ENCODE results near the gene PLD1.

DNA sequence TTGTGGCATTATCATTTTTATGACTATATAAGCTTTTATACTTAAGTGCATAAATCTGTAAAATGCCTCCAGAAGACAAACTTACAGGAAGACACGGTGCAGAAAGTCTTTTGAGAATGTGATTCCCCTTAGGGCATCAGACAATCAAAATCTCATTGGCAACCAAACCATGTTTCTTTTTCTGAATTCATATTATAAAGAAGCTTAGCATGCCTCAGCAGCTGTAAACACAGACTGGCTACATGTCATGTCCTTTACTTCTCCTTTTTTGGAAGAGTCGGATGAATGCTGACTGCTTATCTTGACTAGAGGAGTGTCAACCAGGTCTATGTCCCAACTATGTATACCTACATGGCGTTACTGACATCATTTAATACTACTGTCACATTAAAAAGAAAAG is 150.1 kb downstream of the PLD1 start:
- TF ChIP-seq POLR2A (IDR thresholded peaks at IDR 0.05): no peak
- TF ChIP-seq, protein P1, sequence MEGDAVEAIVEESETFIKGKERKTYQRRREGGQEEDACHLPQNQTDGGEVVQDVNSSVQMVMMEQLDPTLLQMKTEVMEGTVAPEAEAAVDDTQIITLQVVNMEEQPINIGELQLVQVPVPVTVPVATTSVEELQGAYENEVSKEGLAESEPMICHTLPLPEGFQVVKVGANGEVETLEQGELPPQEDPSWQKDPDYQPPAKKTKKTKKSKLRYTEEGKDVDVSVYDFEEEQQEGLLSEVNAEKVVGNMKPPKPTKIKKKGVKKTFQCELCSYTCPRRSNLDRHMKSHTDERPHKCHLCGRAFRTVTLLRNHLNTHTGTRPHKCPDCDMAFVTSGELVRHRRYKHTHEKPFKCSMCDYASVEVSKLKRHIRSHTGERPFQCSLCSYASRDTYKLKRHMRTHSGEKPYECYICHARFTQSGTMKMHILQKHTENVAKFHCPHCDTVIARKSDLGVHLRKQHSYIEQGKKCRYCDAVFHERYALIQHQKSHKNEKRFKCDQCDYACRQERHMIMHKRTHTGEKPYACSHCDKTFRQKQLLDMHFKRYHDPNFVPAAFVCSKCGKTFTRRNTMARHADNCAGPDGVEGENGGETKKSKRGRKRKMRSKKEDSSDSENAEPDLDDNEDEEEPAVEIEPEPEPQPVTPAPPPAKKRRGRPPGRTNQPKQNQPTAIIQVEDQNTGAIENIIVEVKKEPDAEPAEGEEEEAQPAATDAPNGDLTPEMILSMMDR (IDR thresholded peaks at IDR 0.05): no peak

All from esophagus squamous epithelium (tissue), 4 donors.